Stomach (tissue), 9 donors: ENCODE results near the gene SETDB1. TPM values are rescaled to one million over a fixed set of nuclear protein-coding genes. Genes with fewer than 3 reads are reported as not detected.
"Not testable (repeated sequence)": the region's sequence is repeated elsewhere in the genome, so short reads cannot be mapped to it uniquely, and the experiment has no call there.

Experiments used
- DNase-seq, 2 donors: peaks; one replicate each; pipeline versions ENCODE4 v3.0.0 to v3.0.0-alpha.2; 2013 to 2019
- H3K27ac ChIP-seq, 5 donors: fragments of 200-600 bp in 4 of 5; sonication (generic) in 4 of 5; one replicate each; pipeline ENCODE4 v1.5.1; 2013 to 2019; ENCODE audit warnings: mild to moderate bottlenecking in 1 of 5, moderate library complexity in 1 of 5
- H3K27me3 ChIP-seq, 3 donors: fragments of 200-600 bp; sonication (generic); one replicate each; pipeline ENCODE4 v1.5.1; 2017 to 2019; ENCODE audit warnings: mixed run types in 1 of 3
- H3K36me3 ChIP-seq, 4 donors: fragments of 200-600 bp; sonication (generic); 1 replicate in 3 of 4; 2 replicates in 1 of 4; pipeline ENCODE4 v1.5.1; 2016 to 2019
- H3K4me1 ChIP-seq, 4 donors: fragments of 200-600 bp; sonication (generic); one replicate each; pipeline ENCODE4 v1.5.1; 2016 to 2019
- H3K4me3 ChIP-seq, 4 donors: fragments of 200-600 bp; sonication (generic) in 3 of 4; one replicate each; pipeline ENCODE4 v1.5.1; 2016 to 2019; ENCODE audit warnings: mild to moderate bottlenecking in 1 of 4
- H3K9me3 ChIP-seq, 4 donors: fragments of 200-600 bp; sonication (generic); one replicate each; pipeline ENCODE4 v1.5.1; 2016 to 2019
- CTCF ChIP-seq, 7 experiments: fragments of 450-650 bp in 4 of 7; fragments of 200-600 bp in 3 of 7; sonication (generic) in 3 of 7; IDR thresholded peaks; one replicate each; pipeline ENCODE4 v1.5.1; 2016 to 2019; ENCODE audit warnings: antibody characterized with exemption in 7 of 7, control low read depth in 2 of 7, mild to moderate bottlenecking in 1 of 7
- EP300 ChIP-seq: sonication (generic); formaldehyde crosslinking; IDR thresholded peaks from one replicate; pipeline ENCODE4 v1.6.1; 2017; ENCODE audit warnings: antibody characterized with exemption
- POLR2A ChIP-seq, 4 donors: fragments of 450-650 bp; IDR thresholded peaks; one replicate each; pipeline ENCODE4 v1.6.1; 2016; ENCODE audit warnings: antibody characterized with exemption in 4 of 4, control low read depth in 2 of 4, mild to moderate bottlenecking in 1 of 4, moderate library complexity in 1 of 4
- POLR2AphosphoS5 ChIP-seq, 3 donors: sonication (generic); formaldehyde crosslinking; IDR thresholded peaks; one replicate each; pipeline ENCODE4 v1.6.1; 2016; ENCODE audit warnings: antibody characterized with exemption in 3 of 3
- WGBS, 5 donors: extraction: QIAGEN DNeasy Blood & Tissue Kit in 3 of 5; methylation state at CpG; one replicate each; pipeline versions ENCODE4 v1.1.5 to v1.1.7; 2013 to 2018; 5-methylcytosine and 5-hydroxymethylcytosine counted together
- intact Hi-C: fragments of 100-400 bp; cut with DNase I; formaldehyde crosslinking; loops from one replicate; pipeline ENCODE4 v1.15.1; 2023; ENCODE audit warnings: low total_unique reads
- polyA plus RNA-seq, 3 donors: library from polyadenylated mRNA; stranded (reverse); fragments of 200-250 nt; gene quantifications; one replicate each; pipeline ENCODE4 v1.2.3, GENCODE V29; 2013
- total RNA-seq, 5 donors: library from RNA; depleted of rRNA; stranded (reverse); fragments of >200 nt; gene quantifications; one replicate each; pipeline versions ENCODE4 v1.1.0 to v1.2.3, GENCODE V29; 2014 to 2016
- donor health status: healthy with polysubstance abuse.
- donor health status: Bipolar disorder and iron deficiency.
- donor health status: healthy.

Gene SETDB1
- total and polyA plus RNA-seq, 8 donors: 13.8 to 77.3 (median 29.2) TPM

GRCh38 chr1:150888727-150889126 lies 37.4 kb upstream of the SETDB1 start:
- intact Hi-C loops: no loop called here
- WGBS, 5 donors: 88 to 99% (median 90%) methylated on average over 8 of the region's 8 CpGs

GRCh38 chr1:150890033-150890416 lies 36.1 kb upstream of the SETDB1 start:
- DNase-seq: no peak
- no peak for TF ChIP-seq CTCF (IDR thresholded peaks at IDR 0.05)
- no peak for TF ChIP-seq POLR2A (IDR thresholded peaks at IDR 0.05)
- no peak for TF ChIP-seq POLR2AphosphoS5 (IDR thresholded peaks at IDR 0.05)
- TF ChIP-seq EP300: no peak

More at GRCh38 chr1:150888727-150889126, 37.4 kb upstream of the SETDB1 start:
- DNase-seq: no peak
- Histone ChIP-seq H3K4me3 (no peak overlapping the region), H3K9me3 (no peaks in the 10 kb centered on the region), H3K27ac (no peak overlapping the region), H3K36me3 (no peaks in the 10 kb centered on the region), H3K27me3 (no peaks in the 10 kb centered on the region), H3K4me1 (no peaks in the 10 kb centered on the region)
- TF ChIP-seq EP300: no peak
- TF ChIP-seq POLR2AphosphoS5 (IDR thresholded peaks at IDR 0.05): no peak
- TF ChIP-seq POLR2A (IDR thresholded peaks at IDR 0.05): no peak
- no peak for TF ChIP-seq CTCF (IDR thresholded peaks at IDR 0.05)

GRCh38 chr1:150893336-150893913 lies 32.7 kb upstream of the SETDB1 start:
- no peak for TF ChIP-seq CTCF (IDR thresholded peaks at IDR 0.05)
- no peak for TF ChIP-seq POLR2A (IDR thresholded peaks at IDR 0.05)
- no peak for TF ChIP-seq POLR2AphosphoS5 (IDR thresholded peaks at IDR 0.05)
- no peaks in the 10 kb centered on the region for H3K9me3 ChIP-seq
- H3K27me3 ChIP-seq: no peaks in the 10 kb centered on the region
- no peak for DNase-seq
- H3K4me3 ChIP-seq: no peak overlapping the region
- no peak overlapping the region for H3K27ac ChIP-seq
- intact Hi-C loops: no loop called here
- no peaks in the 10 kb centered on the region for H3K36me3 ChIP-seq
- 92 to 97% (median 97%) methylated on average over 3 of the region's 3 CpGs for WGBS, 5 donors
- H3K4me1 ChIP-seq: no peaks in the 10 kb centered on the region

More at GRCh38 chr1:150890033-150890416, 36.1 kb upstream of the SETDB1 start:
- Histone ChIP-seq H3K27me3 (no peaks in the 10 kb centered on the region), H3K9me3 (no peaks in the 10 kb centered on the region), H3K4me3 (no peak overlapping the region), H3K4me1 (no peaks in the 10 kb centered on the region), H3K27ac (no peak overlapping the region), H3K36me3 (no peaks in the 10 kb centered on the region)
- 52 to 76% (median 65%) methylated on average over 1 of the region's 1 CpG for WGBS, 5 donors
- intact Hi-C loops: no loop called here

GRCh38 chr1:150895618-150896017 lies 30.5 kb upstream of the SETDB1 start:
- no peaks in the 10 kb centered on the region for H3K9me3 ChIP-seq
- intact Hi-C loops: no loop called here
- H3K4me3 ChIP-seq: no peak overlapping the region
- DNase-seq: no peak
- H3K36me3 ChIP-seq: no peaks in the 10 kb centered on the region
- H3K4me1 ChIP-seq: no peaks in the 10 kb centered on the region
- H3K27ac ChIP-seq: no peak overlapping the region
- H3K27me3 ChIP-seq: no peaks in the 10 kb centered on the region
- 75 to 96% (median 88%) methylated on average over 4 of the region's 4 CpGs for WGBS, 5 donors
- TF ChIP-seq POLR2A (IDR thresholded peaks at IDR 0.05) (no peak), POLR2AphosphoS5 (IDR thresholded peaks at IDR 0.05) (no peak), CTCF (IDR thresholded peaks at IDR 0.05) (no peak), EP300 (no peak)

GRCh38 chr1:150899795-150900194 lies 26.4 kb upstream of the SETDB1 start:
- H3K27me3 ChIP-seq, H3K4me3 ChIP-seq, H3K36me3 ChIP-seq, intact Hi-C loops, DNase-seq, H3K4me1 ChIP-seq, H3K27ac ChIP-seq, H3K9me3 ChIP-seq: not testable (repeated sequence)
- WGBS, 5 donors: 81 to 94% (median 91%) methylated on average over 8 of the region's 8 CpGs
